SW 1271 (cell line): ENCODE results near the gene ACAN.
A peak's percentile ranks its signal among the peaks of the same experiment; 100 is the strongest.
"Not testable (repeated sequence)": the region's sequence is repeated elsewhere in the genome, so short reads cannot be mapped to it uniquely, and the experiment has no call there.

Experiments
- DNase-seq, 2 experiments: peaks; one replicate each; lab custom pipeline; 2025; lab: John Stamatoyannopoulos, UW

Gene ACAN

GRCh38 chr15:88902846-88903245, 99.6 kb downstream of the ACAN start:
- DNase-seq: no peak

GRCh38 chr15:88904257-88904623, 101.0 kb downstream of the ACAN start:
- DNase-seq: no peak

GRCh38 chr15:88904624-88905327, 101.5 kb downstream of the ACAN start:
- peak; percentile 52 to 72 for DNase-seq

GRCh38 chr15:88905576-88905975, 102.3 kb downstream of the ACAN start:
- DNase-seq: no peak

- no peak for DNase-seq
Observed at GRCh38 chr15:88906130-88906529, 102.9 kb downstream of the ACAN start.

- no peak for DNase-seq
Observed at GRCh38 chr15:88906551-88906950, 103.3 kb downstream of the ACAN start.

- DNase-seq: no peak
Observed at GRCh38 chr15:88907111-88907510, 103.9 kb downstream of the ACAN start.

- no peak for DNase-seq
Observed at GRCh38 chr15:88908123-88908522, 104.9 kb downstream of the ACAN start.

- no peak for DNase-seq
Observed at GRCh38 chr15:88908697-88909621, 105.7 kb downstream of the ACAN start.

- no peak for DNase-seq
Observed at GRCh38 chr15:88909956-88910831, 107.0 kb downstream of the ACAN start.

GRCh38 chr15:88911766-88912118, 108.5 kb downstream of the ACAN start:
- DNase-seq: no peak

- DNase-seq: peak in 1 of 2 experiments; percentile 60
Observed at GRCh38 chr15:88912500-88912921, 109.3 kb downstream of the ACAN start.

GRCh38 chr15:88913017-88913849, 110.0 kb downstream of the ACAN start, which contains the start of gene MFGE8:
MFGE8 (minus strand) TSS chr15:88913379; CDS start chr15:88913319, 60 bp downstream.
- peak; percentile 50 to 85 for DNase-seq

- DNase-seq: no peak
Observed at GRCh38 chr15:88913850-88914169, 110.6 kb downstream of the ACAN start.

GRCh38 chr15:88915354-88915753, 112.1 kb downstream of the ACAN start:
- DNase-seq: no peak

GRCh38 chr15:88917760-88918159, 114.5 kb downstream of the ACAN start:
- no peak for DNase-seq

- peak; percentile 94 to 98 for DNase-seq
Observed at GRCh38 chr15:88918738-88919137, 115.5 kb downstream of the ACAN start.

GRCh38 chr15:88920186-88920891, 117.1 kb downstream of the ACAN start:
- DNase-seq: peak in 1 of 2 experiments; percentile 74

- DNase-seq: not testable (repeated sequence)
Observed at GRCh38 chr15:88920892-88921435, 117.7 kb downstream of the ACAN start.
